ENCODE results near the gene RRP15.
"Not testable (repeated sequence)": the region's sequence is repeated elsewhere in the genome, so short reads cannot be mapped to it uniquely, and the experiment has no call there.

Gene RRP15

GRCh38 chr1:218317061-218317460 is 32.0 kb downstream of the RRP15 start:
- no peak for TF ChIP-seq CTCF (IDR thresholded peaks at IDR 0.05; ENCODE audit: low read depth, low read length)
- no peak overlapping the region for H3K4me3 ChIP-seq (ENCODE audit: low read depth, low read length)

GRCh38 chr1:218320182-218320581 is 35.1 kb downstream of the RRP15 start:
- H3K4me3 ChIP-seq (ENCODE audit: low read depth, low read length), result not testable (repeated sequence)

GRCh38 chr1:218322762-218323161 is 37.7 kb downstream of the RRP15 start:
- no peak overlapping the region for H3K4me3 ChIP-seq (ENCODE audit: low read depth, low read length)
- TF ChIP-seq CTCF (IDR thresholded peaks at IDR 0.05; ENCODE audit: low read depth, low read length), result no peak

GRCh38 chr1:218323568-218324225 is 38.6 kb downstream of the RRP15 start:
- H3K4me3 ChIP-seq (ENCODE audit: low read depth, low read length), result no peak overlapping the region
- no peak for TF ChIP-seq CTCF (IDR thresholded peaks at IDR 0.05; ENCODE audit: low read depth, low read length)

GRCh38 chr1:218324226-218324580 is 39.1 kb downstream of the RRP15 start:
- H3K4me3 ChIP-seq (ENCODE audit: low read depth, low read length), result no peak overlapping the region
- TF ChIP-seq CTCF (IDR thresholded peaks at IDR 0.05; ENCODE audit: low read depth, low read length), result no peak

GRCh38 chr1:218328769-218329168 is 43.7 kb downstream of the RRP15 start:
- no peak for TF ChIP-seq CTCF (IDR thresholded peaks at IDR 0.05; ENCODE audit: low read depth, low read length)
- no peak overlapping the region for H3K4me3 ChIP-seq (ENCODE audit: low read depth, low read length)

GRCh38 chr1:218330043-218330623 is 45.0 kb downstream of the RRP15 start:
- no peak overlapping the region for H3K4me3 ChIP-seq (ENCODE audit: low read depth, low read length)
- TF ChIP-seq CTCF (IDR thresholded peaks at IDR 0.05; ENCODE audit: low read depth, low read length), result no peak

GRCh38 chr1:218332416-218332815 is 47.3 kb downstream of the RRP15 start:
- no peak overlapping the region for H3K4me3 ChIP-seq (ENCODE audit: low read depth, low read length)
- no peak for TF ChIP-seq CTCF (IDR thresholded peaks at IDR 0.05; ENCODE audit: low read depth, low read length)
